MM.1S (cell line): Measurements from ENCODE around the gene TENM4.

Experiments
- EZH2 ChIP-seq: fragments of 300-600 bp; sonication (generic); optimal IDR thresholded peaks from 2 replicates; pipeline ENCODE3; 2017; ENCODE audit warnings: low read depth, mild to moderate bottlenecking, antibody characterized with exemption, low read length, mixed read lengths
- EZH2phosphoT487 ChIP-seq: fragments of 300-600 bp; sonication (generic); IDR thresholded peaks from 2 replicates; pipeline ENCODE4 v1.6.1; 2018; ENCODE audit warnings: antibody characterized with exemption, low read length
- TF ChIP-seq, protein P1 (sequence below): fragments of 300-600 bp; sonication (generic); IDR thresholded peaks from 2 replicates; pipeline ENCODE4 v1.5.1; 2016; ENCODE audit warnings: antibody characterized with exemption, low read length, mixed read lengths

DNA sequence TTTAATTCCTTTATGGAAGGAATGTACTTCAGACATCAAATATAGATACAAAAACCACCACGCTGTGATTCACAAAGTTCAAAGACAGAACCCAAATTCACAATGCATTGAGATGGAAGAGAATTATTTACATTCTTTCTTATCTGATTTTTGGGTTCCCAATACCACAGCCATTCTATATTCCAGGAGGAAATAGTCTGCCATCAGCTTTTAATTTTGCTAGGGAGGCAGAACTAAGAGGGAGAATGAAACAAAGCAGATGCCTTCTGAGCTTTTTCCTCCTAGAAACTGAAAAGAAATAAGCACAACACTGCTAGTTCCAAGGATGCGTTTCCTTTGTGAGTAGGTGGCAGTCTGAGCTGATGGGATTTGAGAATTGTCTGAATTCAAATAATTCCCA is 583.1 kb downstream of the TENM4 start:
- TF ChIP-seq, protein P1, sequence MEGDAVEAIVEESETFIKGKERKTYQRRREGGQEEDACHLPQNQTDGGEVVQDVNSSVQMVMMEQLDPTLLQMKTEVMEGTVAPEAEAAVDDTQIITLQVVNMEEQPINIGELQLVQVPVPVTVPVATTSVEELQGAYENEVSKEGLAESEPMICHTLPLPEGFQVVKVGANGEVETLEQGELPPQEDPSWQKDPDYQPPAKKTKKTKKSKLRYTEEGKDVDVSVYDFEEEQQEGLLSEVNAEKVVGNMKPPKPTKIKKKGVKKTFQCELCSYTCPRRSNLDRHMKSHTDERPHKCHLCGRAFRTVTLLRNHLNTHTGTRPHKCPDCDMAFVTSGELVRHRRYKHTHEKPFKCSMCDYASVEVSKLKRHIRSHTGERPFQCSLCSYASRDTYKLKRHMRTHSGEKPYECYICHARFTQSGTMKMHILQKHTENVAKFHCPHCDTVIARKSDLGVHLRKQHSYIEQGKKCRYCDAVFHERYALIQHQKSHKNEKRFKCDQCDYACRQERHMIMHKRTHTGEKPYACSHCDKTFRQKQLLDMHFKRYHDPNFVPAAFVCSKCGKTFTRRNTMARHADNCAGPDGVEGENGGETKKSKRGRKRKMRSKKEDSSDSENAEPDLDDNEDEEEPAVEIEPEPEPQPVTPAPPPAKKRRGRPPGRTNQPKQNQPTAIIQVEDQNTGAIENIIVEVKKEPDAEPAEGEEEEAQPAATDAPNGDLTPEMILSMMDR: no peak
- TF ChIP-seq EZH2 (no peak), EZH2phosphoT487 (no peak)
